HCT116 (cell line): ENCODE data around the gene LRRC4. TPM values are rescaled to one million over a fixed set of nuclear protein-coding genes. Genes with fewer than 3 reads are reported as not detected.

Experiments
- ATAC-seq: fragments of 200-7000 bp; cut with Tn5 transposase; 2 replicates; pipeline ENCODE4 v1.9.1; 2020; ENCODE audit warnings: mild to moderate bottlenecking, moderate library complexity
- BruUV-seq: library from RNA; stranded (reverse); fragments of 400-500 nt; replicated peaks from 2 replicates; lab custom pipeline; 2021; lab: Mats Ljungman, UMichigan
- CTCF ChIA-PET: fragments of 300-600 bp; sonication (Branson Sonifier 250); formaldehyde crosslinking; loops from one replicate; lab custom pipeline; 2021; ENCODE audit warnings: antibody characterized with exemption; lab: Charles Lee
- POLR2A ChIA-PET: fragments of 300-600, 350-600 bp; sonication (Branson Sonifier 250); formaldehyde crosslinking; loops from one replicate; lab custom pipeline; 2021; ENCODE audit warnings: antibody characterized with exemption; lab: Charles Lee
- RAD21 ChIA-PET, 2 experiments: fragments of 300-600 bp; sonication (Branson Sonifier 250); formaldehyde crosslinking; loops; one replicate each; lab custom pipeline; 2023; ENCODE audit warnings: low total read pairs in 2 of 2; ENCODE audit not compliant: uncharacterized antibody in 2 of 2, unreplicated experiment in 2 of 2, low non-redundant PET in 1 of 2; lab: Charles Lee
- DNase-seq: peaks from one replicate; pipeline ENCODE4 v3.0.0-alpha.2; 2010; ENCODE audit warnings: low read depth, low spot score
- H2AFZ ChIP-seq: fragments of 200-600 bp; shearing (Covaris generic), sonication (generic); 2 replicates; pipeline ENCODE4 v1.6.1; 2017; ENCODE audit warnings: low read depth, mixed run types, mixed read lengths, antibody characterized with exemption, low read length; ENCODE audit not compliant: poor library complexity, severe bottlenecking
- H3K27ac ChIP-seq: 2 replicates; pipeline ENCODE4 v1.5.1; 2012; ENCODE audit warnings: low read depth, low read length
- H3K27me3 ChIP-seq: fragments of 200-600 bp; sonication (generic); 2 replicates; pipeline ENCODE4 v1.6.1; 2016; ENCODE audit warnings: mixed run types, low read length, mixed read lengths; ENCODE audit not compliant: insufficient read depth
- H3K36me3 ChIP-seq, 2 experiments: fragments of 200-500 bp in 1 of 2; fragments of 200-600 bp in 1 of 2; sonication (Bioruptor generic) in 1 of 2; sonication (generic) in 1 of 2; 2 replicates each; pipeline versions ENCODE4 v1.5.1 to v1.6.1; 2014 to 2016; ENCODE audit warnings: low read length in 2 of 2, inconsistent platforms in 1 of 2, mixed read lengths in 1 of 2, mixed run types in 1 of 2; ENCODE audit not compliant: insufficient read depth in 2 of 2, control insufficient read depth in 1 of 2
- H3K4me1 ChIP-seq, 2 experiments: fragments of 200-600 bp in 1 of 2; sonication (generic) in 1 of 2; 2 replicates each; pipeline versions ENCODE4 v1.5.1 to v1.6.1; 2012 to 2017; ENCODE audit warnings: low read length in 2 of 2, inconsistent platforms in 1 of 2, mild to moderate bottlenecking in 1 of 2, mixed read lengths in 1 of 2, mixed run types in 1 of 2, moderate library complexity in 1 of 2; ENCODE audit not compliant: insufficient read depth in 2 of 2, control insufficient read depth in 1 of 2
- H3K4me2 ChIP-seq: fragments of 200-600 bp; sonication (generic); 2 replicates; pipeline ENCODE4 v1.6.1; 2017; ENCODE audit warnings: mixed run types, low read length, mixed read lengths
- H3K4me3 ChIP-seq, 2 experiments: fragments of 200-600 bp in 1 of 2; sonication (generic) in 1 of 2; replicated peaks in 1 of 2; 2 replicates each; pipeline ENCODE4 v1.5.1; 2011 to 2016; ENCODE audit warnings: low read length in 2 of 2, control low read depth in 1 of 2, low read depth in 1 of 2, mild to moderate bottlenecking in 1 of 2, mixed read lengths in 1 of 2, mixed run types in 1 of 2
- H3K79me2 ChIP-seq: fragments of 200-600 bp; sonication (generic); 2 replicates; pipeline ENCODE4 v1.6.1; 2017; ENCODE audit warnings: mild to moderate bottlenecking, mixed run types, low read length, moderate library complexity, mixed read lengths; ENCODE audit not compliant: insufficient read depth
- H3K9ac ChIP-seq: fragments of 200-600 bp; sonication (generic); 2 replicates; pipeline ENCODE4 v1.6.1; 2016; ENCODE audit warnings: low read length, mixed read lengths
- H3K9me2 ChIP-seq: fragments of 200-600 bp; sonication (generic), shearing (Covaris generic); 2 replicates; pipeline ENCODE4 v1.6.1; 2017; ENCODE audit warnings: mixed run types, mild to moderate bottlenecking, moderate library complexity; ENCODE audit not compliant: insufficient read depth
- H3K9me3 ChIP-seq, 2 experiments: fragments of 200-500 bp in 1 of 2; fragments of 200-600 bp in 1 of 2; sonication (Bioruptor generic) in 1 of 2; sonication (generic) in 1 of 2; 2 replicates each; pipeline ENCODE4 v1.6.1; 2014 to 2017; ENCODE audit warnings: low read length in 2 of 2, mixed read lengths in 2 of 2, inconsistent platforms in 1 of 2, low read depth in 1 of 2, mild to moderate bottlenecking in 1 of 2, mixed run types in 1 of 2, moderate library complexity in 1 of 2; ENCODE audit not compliant: control insufficient read depth in 1 of 2, insufficient read depth in 1 of 2
- H4K20me1 ChIP-seq: fragments of 200-600 bp; sonication (generic), shearing (Covaris generic); 2 replicates; pipeline ENCODE4 v1.6.1; 2017; ENCODE audit warnings: mixed run types, mild to moderate bottlenecking, moderate library complexity; ENCODE audit not compliant: insufficient read depth
- ATF3 ChIP-seq: IDR thresholded peaks from 2 replicates; pipeline ENCODE4 v1.6.1; 2012
- CBX3 ChIP-seq: IDR thresholded peaks from 2 replicates; pipeline ENCODE4 v1.6.1; 2012; ENCODE audit warnings: low read depth
- CTCF ChIP-seq, 3 experiments: fragments of 200-600 bp in 1 of 3; sonication (generic) in 1 of 3; IDR thresholded peaks in 2 of 3; conservative IDR thresholded peaks in 1 of 3; 2 replicates each; pipeline ENCODE4 v1.5.1; 2012 to 2017; ENCODE audit warnings: low read depth in 2 of 3, low read length in 2 of 3, antibody characterized with exemption in 1 of 3, borderline replicate concordance in 1 of 3, control low read depth in 1 of 3, mild to moderate bottlenecking in 1 of 3, mixed read lengths in 1 of 3, mixed run types in 1 of 3, moderate library complexity in 1 of 3; ENCODE audit not compliant: insufficient read depth in 1 of 3
- ELF1 ChIP-seq: IDR thresholded peaks from 2 replicates; pipeline ENCODE4 v1.6.1; 2012; ENCODE audit warnings: low read depth, borderline replicate concordance
- EZH2phosphoT487 ChIP-seq: fragments of 200-600 bp; IDR thresholded peaks from 2 replicates; pipeline ENCODE4 v1.6.1; 2018; ENCODE audit warnings: antibody characterized with exemption, borderline replicate concordance
- JUND ChIP-seq: IDR thresholded peaks from 2 replicates; pipeline ENCODE4 v1.6.1; 2012
- MAX ChIP-seq: IDR thresholded peaks from 2 replicates; pipeline ENCODE4 v1.6.1; 2012
- POLR2A ChIP-seq: IDR thresholded peaks from 2 replicates; pipeline ENCODE4 v1.7.0; 2011; ENCODE audit warnings: borderline replicate concordance; ENCODE audit not compliant: insufficient read depth, insufficient read length; ENCODE audit errors: extremely low read depth
- POLR2AphosphoS5 ChIP-seq: IDR thresholded peaks from 2 replicates; pipeline ENCODE4 v1.6.1; 2011; ENCODE audit warnings: mild to moderate bottlenecking, low read depth, low read length, moderate library complexity
- RAD21 ChIP-seq: IDR thresholded peaks from 2 replicates; pipeline ENCODE4 v1.6.1; 2012; ENCODE audit warnings: low read depth, mild to moderate bottlenecking
- SP1 ChIP-seq: IDR thresholded peaks from 2 replicates; pipeline ENCODE4 v1.6.1; 2012; ENCODE audit warnings: low read depth
- SRF ChIP-seq: IDR thresholded peaks from 2 replicates; pipeline ENCODE4 v1.6.1; 2012; ENCODE audit warnings: low read depth
- TCF7L2 ChIP-seq: IDR thresholded peaks from 2 replicates; pipeline ENCODE4 v1.7.0; 2011; ENCODE audit warnings: borderline replicate concordance, inconsistent platforms; ENCODE audit not compliant: insufficient read depth, insufficient read length; ENCODE audit errors: extremely low read depth
- intact Hi-C: fragments of 100-400 bp; cut with micrococcal nuclease; formaldehyde crosslinking; loops from 2 replicates; pipeline ENCODE4 v1.10.0; 2022
- total RNA-seq: library from RNA; stranded (reverse); gene quantifications from one replicate; pipeline ENCODE4 v1.2.1, GENCODE V29; 2021; ENCODE audit not compliant: unreplicated experiment
- TF ChIP-seq, protein P1 (sequence below): IDR thresholded peaks from 2 replicates; pipeline ENCODE4 v1.6.1; 2012; ENCODE audit warnings: low read depth

LRRC4 gene
- total RNA-seq, 1 experiment from 2014 or later = not detected

- H3K4me1 ChIP-seq = peaks cover 2 to 15% of the 10 kb centered on the region in 2 experiments; a peak in 3 of 4 replicates
- peak; percentile 81 for ATAC-seq
- H3K9me3 ChIP-seq = no peaks in the 10 kb centered on the region
- no peak for TF ChIP-seq ELF1
- TF ChIP-seq EZH2phosphoT487 = no peak
- TF ChIP-seq TCF7L2 = no peak
- no peak for TF ChIP-seq ATF3
- TF ChIP-seq SRF = no peak
- TF ChIP-seq SP1 = no peak
- TF ChIP-seq RAD21 = peak; percentile 45; the same call in 1 of the 2 replicates
- TF ChIP-seq, protein P1, sequence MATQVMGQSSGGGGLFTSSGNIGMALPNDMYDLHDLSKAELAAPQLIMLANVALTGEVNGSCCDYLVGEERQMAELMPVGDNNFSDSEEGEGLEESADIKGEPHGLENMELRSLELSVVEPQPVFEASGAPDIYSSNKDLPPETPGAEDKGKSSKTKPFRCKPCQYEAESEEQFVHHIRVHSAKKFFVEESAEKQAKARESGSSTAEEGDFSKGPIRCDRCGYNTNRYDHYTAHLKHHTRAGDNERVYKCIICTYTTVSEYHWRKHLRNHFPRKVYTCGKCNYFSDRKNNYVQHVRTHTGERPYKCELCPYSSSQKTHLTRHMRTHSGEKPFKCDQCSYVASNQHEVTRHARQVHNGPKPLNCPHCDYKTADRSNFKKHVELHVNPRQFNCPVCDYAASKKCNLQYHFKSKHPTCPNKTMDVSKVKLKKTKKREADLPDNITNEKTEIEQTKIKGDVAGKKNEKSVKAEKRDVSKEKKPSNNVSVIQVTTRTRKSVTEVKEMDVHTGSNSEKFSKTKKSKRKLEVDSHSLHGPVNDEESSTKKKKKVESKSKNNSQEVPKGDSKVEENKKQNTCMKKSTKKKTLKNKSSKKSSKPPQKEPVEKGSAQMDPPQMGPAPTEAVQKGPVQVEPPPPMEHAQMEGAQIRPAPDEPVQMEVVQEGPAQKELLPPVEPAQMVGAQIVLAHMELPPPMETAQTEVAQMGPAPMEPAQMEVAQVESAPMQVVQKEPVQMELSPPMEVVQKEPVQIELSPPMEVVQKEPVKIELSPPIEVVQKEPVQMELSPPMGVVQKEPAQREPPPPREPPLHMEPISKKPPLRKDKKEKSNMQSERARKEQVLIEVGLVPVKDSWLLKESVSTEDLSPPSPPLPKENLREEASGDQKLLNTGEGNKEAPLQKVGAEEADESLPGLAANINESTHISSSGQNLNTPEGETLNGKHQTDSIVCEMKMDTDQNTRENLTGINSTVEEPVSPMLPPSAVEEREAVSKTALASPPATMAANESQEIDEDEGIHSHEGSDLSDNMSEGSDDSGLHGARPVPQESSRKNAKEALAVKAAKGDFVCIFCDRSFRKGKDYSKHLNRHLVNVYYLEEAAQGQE = no peak
- TF ChIP-seq POLR2A = no peak
- no peak for TF ChIP-seq POLR2AphosphoS5
- peak; percentile 35 to 55 (median 47); a peak in 5 of 6 replicates for TF ChIP-seq CTCF (IDR thresholded peaks at IDR 0.05 in 2 of 3, conservative IDR thresholded peaks at IDR 0.05 in 1 of 3; ENCODE audit: borderline replicate concordance in 1 of 3, insufficient read depth in 1 of 3, low read depth in 2 of 3, low read length in 2 of 3)
- TF ChIP-seq JUND = no peak
- TF ChIP-seq MAX = no peak
- no peak for TF ChIP-seq CBX3
- TF ChIP-seq, all 23 proteins: peak for 2
- Histone ChIP-seq H3K9ac (no peak overlapping the region), H3K4me2 (no peak overlapping the region), H4K20me1 (no peaks in the 10 kb centered on the region), H3K27ac (no peak overlapping the region), H3K4me3 (no peak overlapping the region), H3K79me2 (peaks cover 4% of the 10 kb centered on the region; the same call in 1 of the 2 replicates), H3K27me3 (no peaks in the 10 kb centered on the region), H2AFZ (no peak overlapping the region), H3K36me3 (no peaks in the 10 kb centered on the region), H3K9me2 (no peaks in the 10 kb centered on the region)
- ChIA-PET CTCF (interaction anchor here (1.1 to 2.2 kb wide), 2 partner anchors 16 to 173 kb away, joined by 3 to 10 read pairs; no protein-coding TSS in a partner anchor), RAD21 (interaction anchor here in 1 of 2 experiments (1.2 kb wide), 1 partner anchor 174 kb away, joined by 4 read pairs; no protein-coding TSS in a partner anchor), POLR2A (no interaction called here)
- intact Hi-C loops = loop anchor here (1.0 kb wide), 1 partner anchor 174 kb away; no protein-coding TSS in a partner anchor
- BruUV-seq = no TSS peak
- no peak for DNase-seq
Observed at GRCh38 chr7:128035712-128036111, 4.5 kb upstream of the LRRC4 start.
